Nephron (organoid): ENCODE results near the gene WDR12.
A peak's percentile ranks its signal among the peaks of the same experiment; 100 is the strongest.
"Not testable (repeated sequence)": the region's sequence is repeated elsewhere in the genome, so short reads cannot be mapped to it uniquely, and the experiment has no call there.

Experiments used
- H3K27ac Mint-ChIP-seq, 3 experiments: 2 replicates each; pipeline ENCODE4 v1.8.0; 2020; ENCODE audit warnings: mixed read lengths in 3 of 3, mild to moderate bottlenecking in 2 of 3, moderate library complexity in 1 of 3
- H3K27me3 Mint-ChIP-seq: 2 replicates; pipeline ENCODE4 v1.8.0; 2021; ENCODE audit warnings: low read depth, mild to moderate bottlenecking, moderate library complexity, mixed read lengths
- H3K36me3 Mint-ChIP-seq: 2 replicates; pipeline ENCODE4 v1.8.0; 2020; ENCODE audit warnings: low read depth, mixed read lengths
- H3K4me1 Mint-ChIP-seq: 2 replicates; pipeline ENCODE4 v1.8.0; 2020; ENCODE audit warnings: mixed read lengths
- H3K4me3 Mint-ChIP-seq, 3 experiments: 2 replicates each; pipeline ENCODE4 v1.8.0; 2020; ENCODE audit warnings: mild to moderate bottlenecking in 3 of 3, mixed read lengths in 3 of 3, moderate library complexity in 2 of 3
- H3K9me3 Mint-ChIP-seq: 2 replicates; pipeline ENCODE4 v1.8.0; 2020; ENCODE audit warnings: mixed read lengths
- CTCF ChIP-seq, 3 experiments: fragments of 200-600 bp; sonication (generic); IDR thresholded peaks; one replicate each; pipeline ENCODE4 v1.5.0; 2021; ENCODE audit warnings: antibody characterized with exemption in 3 of 3; ENCODE audit not compliant: unreplicated experiment in 3 of 3

The WDR12 gene

GRCh38 chr2:202909394-202910192, 1.9 kb downstream of the WDR12 start:
- no peaks in the 10 kb centered on the region for H3K27me3 Mint-ChIP-seq
- peak overlapping the region in 2 of 3 experiments; percentile 35 to 59 for H3K27ac Mint-ChIP-seq
- no peak for TF ChIP-seq CTCF (IDR thresholded peaks at IDR 0.05; ENCODE audit: unreplicated experiment in 3 of 3)
- peak overlapping the region; percentile 95 to 99 (median 98) for H3K4me3 Mint-ChIP-seq
- H3K9me3 Mint-ChIP-seq = peaks cover 6% of the 10 kb centered on the region
- peaks cover 45% of the 10 kb centered on the region for H3K36me3 Mint-ChIP-seq
- H3K4me1 Mint-ChIP-seq = peaks cover 17% of the 10 kb centered on the region

GRCh38 chr2:202908186-202908585, 3.3 kb downstream of the WDR12 start:
- H3K4me1 Mint-ChIP-seq = peaks cover 15% of the 10 kb centered on the region
- H3K27me3 Mint-ChIP-seq = no peaks in the 10 kb centered on the region
- peaks cover 58% of the 10 kb centered on the region for H3K36me3 Mint-ChIP-seq
- no peak for TF ChIP-seq CTCF (IDR thresholded peaks at IDR 0.05; ENCODE audit: unreplicated experiment in 3 of 3)
- peak overlapping the region in 1 of 3 experiments; percentile 68 for H3K27ac Mint-ChIP-seq
- H3K9me3 Mint-ChIP-seq = peaks cover 11% of the 10 kb centered on the region
- H3K4me3 Mint-ChIP-seq = peak overlapping the region; percentile 43 to 95 (median 53)

GRCh38 chr2:202905507-202905906, 6.0 kb downstream of the WDR12 start:
- Mint-ChIP-seq H3K9me3 (peaks cover 11% of the 10 kb centered on the region), H3K36me3 (peaks cover 70% of the 10 kb centered on the region)
- H3K4me3 Mint-ChIP-seq, H3K27ac Mint-ChIP-seq, H3K4me1 Mint-ChIP-seq, H3K27me3 Mint-ChIP-seq: not testable (repeated sequence)

GRCh38 chr2:202885190-202885589, 26.3 kb downstream of the WDR12 start:
- Mint-ChIP-seq H3K4me3 (no peak overlapping the region), H3K36me3 (peaks cover 59% of the 10 kb centered on the region), H3K27me3 (no peaks in the 10 kb centered on the region), H3K9me3 (no peaks in the 10 kb centered on the region), H3K4me1 (no peaks in the 10 kb centered on the region), H3K27ac (no peak overlapping the region)
- TF ChIP-seq CTCF (IDR thresholded peaks at IDR 0.05; ENCODE audit: unreplicated experiment in 3 of 3) = no peak

GRCh38 chr2:202883987-202884675, 27.3 kb downstream of the WDR12 start:
- no peaks in the 10 kb centered on the region for H3K9me3 Mint-ChIP-seq
- H3K4me1 Mint-ChIP-seq = no peaks in the 10 kb centered on the region
- no peaks in the 10 kb centered on the region for H3K27me3 Mint-ChIP-seq
- no peak overlapping the region for H3K4me3 Mint-ChIP-seq
- no peak for TF ChIP-seq CTCF (IDR thresholded peaks at IDR 0.05; ENCODE audit: unreplicated experiment in 3 of 3)
- H3K27ac Mint-ChIP-seq = no peak overlapping the region
- peaks cover 58% of the 10 kb centered on the region for H3K36me3 Mint-ChIP-seq

GRCh38 chr2:202881570-202881969, 29.9 kb downstream of the WDR12 start:
- no peak for TF ChIP-seq CTCF (IDR thresholded peaks at IDR 0.05; ENCODE audit: unreplicated experiment in 3 of 3)
- Mint-ChIP-seq H3K27ac (no peak overlapping the region), H3K9me3 (no peaks in the 10 kb centered on the region), H3K27me3 (no peaks in the 10 kb centered on the region), H3K36me3 (peaks cover 48% of the 10 kb centered on the region), H3K4me1 (no peaks in the 10 kb centered on the region), H3K4me3 (no peak overlapping the region)
